GM18499 (cell line): ENCODE data around the gene JOSD2.

Experiments used
- ATAC-seq: cut with Tn5 transposase; IDR thresholded peaks from one replicate; pipeline ENCODE4 v1.9.1; 2021; ENCODE audit warnings: moderate number of reproducible peaks; ENCODE audit not compliant: insufficient read depth, unreplicated experiment

The JOSD2 gene

DNA sequence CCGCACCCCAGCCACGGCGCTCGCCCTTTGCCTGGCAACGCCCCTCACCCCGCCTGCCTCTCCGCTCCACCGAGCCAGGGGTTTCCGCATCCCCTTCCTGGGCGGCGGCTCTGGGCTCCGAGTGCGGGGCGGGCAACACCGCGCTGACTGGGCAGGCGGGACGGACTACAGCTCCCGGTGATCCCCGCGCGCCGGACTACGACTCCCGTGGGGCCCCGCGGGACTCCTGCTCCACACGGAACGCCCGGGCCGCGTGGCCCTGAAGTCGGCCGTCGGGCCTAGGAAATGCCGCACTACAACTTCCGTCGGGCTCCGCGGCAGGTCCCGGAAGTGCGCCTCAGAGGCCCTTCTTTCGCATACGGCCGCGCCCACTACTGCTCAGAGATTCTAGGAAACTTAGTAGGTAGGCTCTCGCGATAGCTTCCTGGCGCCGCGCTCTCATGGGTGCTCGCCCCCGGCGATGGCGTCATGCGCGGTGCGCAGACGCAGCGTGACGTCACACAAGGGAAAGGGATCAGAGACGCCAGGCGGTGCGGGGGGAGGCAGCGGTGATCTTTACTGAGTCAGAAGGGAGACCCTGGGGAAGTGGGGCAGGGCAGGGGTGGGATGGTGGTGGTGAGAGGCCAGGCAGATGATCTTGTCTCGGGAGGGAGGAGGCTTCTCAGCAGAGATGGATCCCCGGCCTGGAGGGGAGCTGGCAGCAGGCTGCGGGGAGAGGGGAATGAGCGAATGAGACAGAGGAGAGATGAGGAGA is at the start of gene JOSD2:
JOSD2 (minus strand) TSS at position 123 of the 754 bp plus-strand sequence. CDS start 760 bp downstream, outside the sequence.
- peak; percentile 61 for ATAC-seq

GRCh38 chr19:50559636-50560035 is 48.6 kb upstream of the JOSD2 start:
- no peak for ATAC-seq

DNA sequence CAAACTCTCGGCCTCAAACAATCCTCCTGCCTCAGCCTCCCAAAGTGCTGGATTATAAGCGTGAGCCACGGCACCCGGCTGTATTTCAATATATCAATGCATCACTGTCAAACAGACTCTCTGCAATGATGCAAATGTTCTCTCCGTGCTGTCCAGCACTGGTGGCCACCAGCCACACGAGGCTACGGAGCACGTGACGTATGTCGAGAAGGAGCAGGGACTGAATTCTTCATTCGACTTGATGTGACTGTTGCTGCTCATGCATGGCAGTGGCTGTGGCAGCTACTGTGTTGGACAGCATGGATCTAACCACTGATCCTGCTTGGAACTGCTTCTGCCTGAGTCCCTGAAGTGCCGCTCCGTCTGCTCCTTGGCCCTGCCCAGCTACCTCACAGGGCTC is 47.5 kb upstream of the JOSD2 start:
- ATAC-seq: no peak

DNA sequence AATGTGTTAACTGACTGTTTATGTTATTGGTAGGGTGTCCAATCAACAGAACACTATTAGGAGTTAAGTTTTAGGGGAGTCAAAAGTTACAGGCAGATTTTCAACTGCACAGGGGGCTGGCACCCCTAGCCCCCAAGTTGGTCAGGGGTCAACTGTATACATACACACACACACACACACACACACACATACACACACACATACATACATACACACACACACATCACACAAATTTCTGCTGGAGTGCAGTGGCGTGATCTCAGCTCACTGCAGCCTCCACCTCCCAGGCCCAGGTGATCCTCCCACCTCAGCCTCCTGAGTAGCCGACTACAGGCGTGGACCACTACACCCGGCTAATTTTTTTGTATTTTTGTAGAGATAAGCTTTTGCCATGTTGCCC is 47.0 kb upstream of the JOSD2 start:
- no peak for ATAC-seq

DNA sequence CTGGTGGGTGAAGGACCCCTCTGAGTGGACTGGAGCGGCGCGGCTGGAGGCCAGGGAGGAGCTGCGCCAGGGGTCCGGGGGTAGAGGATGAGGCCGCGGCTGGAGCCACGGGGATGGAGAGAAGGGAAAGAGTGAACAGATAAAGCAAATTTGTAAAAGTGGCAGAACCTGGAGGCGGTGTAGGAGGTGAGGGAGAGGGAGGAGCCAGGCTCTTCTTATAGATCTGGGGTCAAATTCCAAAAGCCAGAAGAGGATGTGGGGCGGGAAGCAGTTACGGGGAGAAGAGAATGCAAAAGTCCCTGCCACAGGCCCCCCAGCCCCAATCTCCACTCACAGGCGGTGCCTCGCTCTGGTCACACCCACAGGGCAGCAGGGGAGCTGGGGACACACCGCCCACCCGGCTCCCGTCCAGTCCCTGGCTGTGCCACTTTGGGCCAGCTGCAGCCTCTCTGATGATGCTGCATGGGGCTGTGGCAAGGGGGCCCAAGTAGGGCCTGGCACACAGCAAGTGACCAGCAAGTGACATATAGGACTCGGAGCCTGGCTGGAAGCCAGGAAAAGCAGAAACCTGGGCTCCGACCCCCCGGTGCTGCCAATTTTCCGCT is 46.1 kb upstream of the JOSD2 start:
- no peak for ATAC-seq

DNA sequence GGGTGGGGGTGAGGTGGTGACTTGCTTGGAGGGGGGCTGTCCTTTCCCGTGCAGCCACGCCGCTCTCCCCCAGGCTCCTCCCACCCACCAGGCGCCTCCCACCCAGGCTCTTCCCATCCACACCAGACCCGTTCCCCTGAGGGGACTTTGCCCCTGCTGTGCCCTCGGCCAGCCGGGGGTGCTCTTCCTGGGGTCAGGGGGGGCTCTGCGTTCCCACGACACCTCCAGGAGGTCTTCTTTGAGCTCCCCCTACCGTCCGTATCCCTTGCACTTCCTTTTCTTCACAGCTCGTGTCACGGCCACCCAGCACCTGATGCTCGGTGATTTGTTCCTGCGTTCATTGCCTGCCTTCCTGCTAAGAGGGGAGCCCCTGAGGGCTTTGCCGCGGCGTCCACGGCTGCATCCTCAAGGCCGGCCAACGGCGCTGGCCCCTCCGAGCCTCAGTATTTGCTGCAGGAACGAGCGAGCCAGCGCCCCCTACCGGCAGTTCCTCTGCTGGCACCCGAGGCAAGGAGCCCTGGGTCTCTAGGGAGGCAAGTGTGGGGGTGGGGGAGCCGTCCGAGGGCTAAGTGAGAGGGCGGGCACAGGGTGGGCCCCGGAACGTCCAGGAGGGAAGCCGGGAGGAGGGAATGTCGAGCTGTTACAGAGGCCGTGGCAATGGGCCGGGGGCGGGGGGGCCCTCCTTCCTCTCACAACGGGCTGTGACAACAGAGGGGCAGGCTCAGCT is 45.5 kb upstream of the JOSD2 start:
- ATAC-seq: no peak

GRCh38 chr19:50555450-50556281 is 44.7 kb upstream of the JOSD2 start:
- ATAC-seq: no peak

GRCh38 chr19:50555033-50555432 is 44.0 kb upstream of the JOSD2 start:
- no peak for ATAC-seq

DNA sequence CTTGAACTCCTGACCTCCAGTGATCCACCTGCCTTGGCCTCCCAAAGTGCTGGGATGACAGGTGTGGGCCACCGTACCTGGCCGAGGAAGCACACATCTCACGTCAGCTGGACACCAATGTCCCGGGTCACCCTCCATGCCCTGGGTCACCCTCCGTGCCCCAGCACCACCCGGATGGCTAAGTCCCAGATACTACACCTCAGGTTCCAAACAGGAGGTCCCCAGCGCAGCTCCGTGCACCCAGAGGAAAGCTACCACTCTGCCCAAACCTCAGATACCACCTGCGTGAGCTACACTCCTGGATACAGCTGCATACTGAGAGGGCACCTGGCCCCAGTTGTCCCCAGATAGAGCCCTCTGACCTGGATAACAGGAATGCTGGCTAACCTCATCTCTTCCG is 43.2 kb upstream of the JOSD2 start:
- no peak for ATAC-seq

DNA sequence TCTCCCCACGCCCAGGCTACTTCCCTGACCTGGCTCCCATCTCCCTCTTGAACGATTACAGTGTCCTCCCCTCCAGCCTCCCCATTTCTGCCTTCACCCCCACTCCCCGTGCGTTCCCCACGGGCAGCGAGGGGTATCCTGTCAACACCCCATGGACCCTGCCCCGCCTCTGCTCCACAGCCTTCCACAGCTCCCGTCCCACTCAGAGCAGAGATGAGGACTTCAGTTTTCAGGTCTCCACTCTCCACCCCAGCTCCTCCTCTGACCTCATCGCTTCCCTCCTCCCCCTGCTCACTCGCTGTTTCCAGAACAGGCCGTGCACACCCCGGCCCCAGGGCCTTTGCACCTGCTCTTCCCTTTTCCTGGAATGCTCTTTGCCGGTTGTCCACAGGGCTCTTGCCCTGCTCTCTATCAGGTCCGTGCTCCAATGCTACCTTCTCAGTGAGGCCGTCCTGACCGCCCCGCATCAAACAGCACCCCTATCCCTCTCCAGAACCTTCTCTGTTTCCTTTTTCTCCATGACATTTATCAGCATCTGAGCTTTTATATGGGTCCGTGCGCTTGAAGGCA is 42.2 kb upstream of the JOSD2 start:
- ATAC-seq: no peak

DNA sequence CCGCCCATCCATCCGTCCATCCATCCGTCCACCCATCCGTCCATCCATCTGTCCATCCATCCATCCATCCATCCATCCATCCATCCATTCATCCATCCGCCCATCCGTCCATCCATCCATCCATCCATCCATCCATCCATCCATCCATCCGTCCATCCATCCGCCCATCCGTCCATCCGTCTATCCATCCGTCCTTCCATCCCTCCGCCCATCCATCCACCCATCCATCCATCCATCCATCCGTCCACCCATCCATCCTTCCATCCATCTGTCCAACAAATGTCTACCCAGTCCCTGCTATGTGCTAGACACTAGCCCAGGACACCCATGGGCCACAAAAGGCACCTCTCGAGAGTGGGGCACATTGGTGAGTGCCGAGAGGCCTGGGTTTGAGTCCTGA is 41.5 kb upstream of the JOSD2 start:
- ATAC-seq: no peak

DNA sequence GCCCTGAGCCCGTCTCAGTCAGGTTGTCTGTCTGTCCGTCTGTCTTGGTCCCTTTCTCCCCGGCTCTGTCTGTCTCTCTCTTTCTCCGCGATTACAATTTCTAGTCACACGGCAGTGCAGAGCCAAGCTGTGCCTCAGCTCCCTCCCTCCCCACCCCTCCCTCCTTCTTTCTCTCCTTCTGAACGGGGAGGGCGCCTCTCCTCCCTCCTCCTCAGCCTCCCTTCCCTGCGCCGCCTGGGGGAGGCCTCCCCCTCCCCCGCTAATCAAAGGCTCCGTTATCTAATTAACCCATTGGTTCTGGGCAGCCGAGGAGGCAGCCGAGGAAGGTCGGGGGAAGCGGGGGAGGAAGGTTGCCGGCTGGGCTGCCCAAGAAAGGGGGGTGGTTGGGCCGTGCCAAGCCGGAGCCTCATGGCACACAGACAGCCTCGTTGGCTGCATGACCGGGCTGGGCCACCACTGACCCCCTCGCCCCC is 40.8 kb upstream of the JOSD2 start:
- no peak for ATAC-seq

GRCh38 chr19:50551034-50551714 is 40.2 kb upstream of the JOSD2 start:
- ATAC-seq: no peak

DNA sequence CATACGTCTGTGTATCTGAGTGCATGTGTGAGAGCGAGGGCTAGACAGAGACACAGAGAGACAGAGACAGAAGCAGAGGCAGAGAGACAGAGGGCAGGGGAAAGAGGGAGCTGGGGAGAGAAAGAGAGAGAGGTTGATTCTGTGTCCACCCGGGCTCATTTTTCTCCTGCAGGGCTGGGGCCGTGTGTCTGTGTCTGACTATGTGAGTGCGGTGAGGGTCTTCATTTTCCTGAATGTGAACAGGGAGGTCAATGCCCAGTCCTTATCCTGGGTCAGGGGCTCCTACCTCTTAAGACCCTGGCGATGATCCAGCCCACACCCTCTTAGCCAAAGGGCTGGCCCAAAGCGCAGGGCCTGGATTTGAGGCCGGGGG is 39.6 kb upstream of the JOSD2 start:
- no peak for ATAC-seq

DNA sequence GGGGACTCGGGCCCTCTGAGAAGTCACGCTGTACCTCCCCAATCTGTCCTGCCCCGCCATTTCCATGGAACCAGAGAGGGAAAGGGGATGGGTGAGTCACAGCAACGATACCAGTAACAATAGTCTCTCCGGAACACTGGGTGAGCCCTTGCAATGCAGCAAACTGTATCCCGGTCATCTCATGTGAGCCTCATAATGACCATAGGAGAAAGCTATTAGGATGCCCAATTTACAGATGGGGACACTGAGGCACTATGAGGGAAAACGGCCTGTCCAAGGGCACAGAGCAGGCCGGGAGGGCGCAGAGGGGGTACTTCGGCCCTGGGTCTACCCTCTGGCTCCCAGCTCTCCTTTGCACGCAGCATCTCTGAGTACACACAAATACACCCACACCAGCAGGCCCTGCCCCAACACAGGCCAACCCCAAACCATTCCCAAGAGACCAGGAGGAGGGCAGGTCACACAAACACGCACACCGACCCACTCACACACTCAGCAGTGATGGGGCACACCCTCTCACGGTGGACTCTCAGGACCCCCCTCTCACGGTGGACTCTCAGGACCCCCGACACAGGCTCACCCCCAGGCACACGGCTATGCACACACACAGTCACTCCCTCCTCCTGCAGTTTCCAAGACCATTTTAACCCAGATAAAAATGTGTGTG is 39.1 kb upstream of the JOSD2 start:
- ATAC-seq: no peak

DNA sequence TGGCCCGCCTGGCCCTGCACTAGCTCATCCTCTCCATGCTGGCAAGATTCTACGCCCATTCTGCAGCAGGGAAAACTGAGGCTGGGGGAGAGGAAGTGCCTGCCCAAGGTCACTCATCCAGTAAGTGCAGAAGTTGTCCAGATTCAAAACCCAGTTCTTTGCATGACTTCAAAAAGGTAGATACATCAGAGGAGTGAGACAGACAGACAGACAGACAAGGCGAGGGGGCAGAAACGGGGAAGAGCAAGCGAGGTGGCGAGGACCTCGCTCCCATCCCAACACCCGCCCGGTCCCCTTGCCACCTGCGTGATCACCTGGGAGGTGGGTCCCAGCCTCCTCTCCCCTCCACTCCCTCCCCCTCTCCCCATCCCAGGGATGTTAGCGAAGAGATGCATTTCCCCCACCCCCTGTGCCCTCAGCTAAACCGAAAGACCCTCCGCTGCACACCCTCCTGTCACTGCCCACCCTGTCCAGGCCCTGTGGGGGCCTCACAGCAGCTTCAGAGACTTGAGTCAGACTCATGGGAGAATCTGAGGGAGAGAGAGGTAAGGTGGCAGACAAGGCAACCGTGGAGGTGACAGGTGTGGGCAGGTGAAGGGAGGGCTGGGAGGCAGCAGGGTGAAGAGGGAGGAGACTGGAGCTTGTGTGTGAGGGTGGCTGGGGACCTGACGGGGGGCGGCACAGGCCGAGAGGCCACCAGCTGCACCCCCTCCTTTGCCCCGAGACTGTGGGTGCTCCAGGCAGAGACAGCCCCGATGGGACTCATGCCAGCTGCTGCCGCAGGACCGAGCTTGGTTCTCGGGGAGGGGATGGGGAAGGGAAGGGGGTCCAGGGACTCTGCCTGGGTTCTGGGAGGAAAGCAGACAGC is 38.3 kb upstream of the JOSD2 start:
- ATAC-seq: no peak

DNA sequence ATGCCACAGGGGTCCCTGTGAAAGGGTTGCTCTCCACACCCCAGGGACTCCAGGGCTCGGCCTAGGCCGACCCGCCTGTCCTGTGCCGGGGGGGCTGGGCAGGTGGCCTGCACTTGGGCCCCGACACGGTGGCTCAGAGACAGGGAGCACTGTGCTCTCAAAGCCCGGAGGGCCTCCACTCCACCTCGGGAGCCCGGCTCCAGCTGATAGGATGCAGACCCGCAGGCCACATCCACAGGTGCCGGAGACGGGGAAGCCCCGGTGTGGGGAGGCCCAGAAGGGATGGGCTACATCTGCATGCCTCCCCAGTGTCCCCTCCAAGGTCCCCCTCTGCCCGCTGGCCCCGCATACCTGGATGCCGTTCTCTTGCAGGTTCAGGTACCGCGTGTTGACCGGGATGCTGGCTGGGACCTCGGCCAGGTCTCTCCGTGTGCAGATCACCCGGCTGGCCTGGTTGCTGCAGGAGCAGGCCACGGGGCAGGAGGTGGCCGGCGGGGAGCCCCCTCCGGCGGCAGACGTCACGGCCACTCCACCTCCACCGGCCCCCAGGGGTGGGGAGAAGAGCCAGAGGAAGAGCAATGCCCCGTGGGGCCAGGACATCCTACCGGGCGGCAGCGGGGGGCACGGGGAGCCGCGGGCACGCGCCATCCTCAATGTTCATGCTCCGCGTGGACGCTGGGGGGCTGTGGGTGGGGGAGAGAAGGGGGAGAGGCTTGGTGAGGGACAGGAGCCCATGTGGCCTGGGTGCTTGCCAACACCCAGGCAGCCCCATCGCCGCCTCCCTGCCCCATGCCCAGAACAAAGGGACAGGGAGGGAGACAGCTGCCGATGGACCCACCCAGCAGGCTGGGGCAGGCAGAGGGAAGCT is 37.4 kb upstream of the JOSD2 start:
- ATAC-seq: no peak
